Frontal cortex (tissue), 4 donors: ENCODE measurements around the gene CCDC180. TPM values are rescaled to one million over a fixed set of nuclear protein-coding genes. Genes with fewer than 3 reads are reported as not detected.

Source experiments
- DNase-seq, 2 donors: peaks; one replicate each; pipeline ENCODE4 v3.0.0; 2012; ENCODE audit warnings: low spot score in 2 of 2
- FAIRE-seq: peaks from 2 replicates; lab custom pipeline; 2012; peaks lifted over from hg19 to GRCh38; lab: Jason Lieb, UNC
- small RNA-seq: library from RNA; depleted of rRNA; stranded (forward); fragments of <200 nt; gene quantifications from one replicate; pipeline ENCODE3, GENCODE V24; 2014
- total RNA-seq: library from RNA; depleted of rRNA; stranded (reverse); fragments of >200 nt; gene quantifications from one replicate; pipeline ENCODE4 v1.2.3, GENCODE V29; 2014
- donor health status: control.
- donor health status: control.
- donor health status: control.

The CCDC180 gene
- total RNA-seq, 1 donor from 2014 or later = 9.8 TPM

DNA sequence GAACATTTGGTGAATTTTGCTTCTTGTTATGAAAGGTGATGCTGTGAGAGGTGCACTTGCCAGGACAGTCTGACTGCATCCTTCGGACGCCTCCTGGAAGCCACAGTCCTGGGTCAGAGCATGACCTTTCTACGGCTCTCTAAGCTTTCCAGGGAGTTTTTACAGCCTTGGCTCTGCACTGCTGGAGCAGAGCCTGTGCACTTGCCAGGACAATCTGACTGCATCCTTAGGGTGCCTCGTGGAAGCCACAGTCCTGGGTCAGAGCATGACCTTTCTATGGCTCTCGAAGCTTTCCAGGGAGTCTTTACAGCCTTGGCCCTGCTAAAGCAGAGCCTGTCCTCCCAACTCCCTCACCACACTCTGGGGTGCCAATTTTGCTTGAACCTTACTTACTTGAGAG is 49.6 kb downstream of the CCDC180 start:
- FAIRE-seq (no peak), DNase-seq (no peak)

Small RNA genes within 50 kb of the gene (small RNA-seq; reads per million reads assigned to genes)
- gene AL512590.2 (not detected), gene CCDC180 (not detected)

Other genes starting within 250 kb of the CCDC180 start
- gene TDRD7, start 104.4 kb downstream of the CCDC180 start, total RNA-seq = 20.4 TPM
- 20.0 TPM for gene TMOD1, start 194.0 kb downstream of the CCDC180 start, total RNA-seq